IMR-90 (cell line): ENCODE measurements around the gene CD36. TPM values are rescaled to one million over a fixed set of nuclear protein-coding genes. Genes with fewer than 3 reads are reported as not detected.
A peak's percentile ranks its signal among the peaks of the same experiment; 100 is the strongest.

Experiments
- ATAC-seq: fragments of 200-7000 bp; cut with Tn5 transposase; 2 replicates; pipeline ENCODE4 v1.9.1; 2020; ENCODE audit warnings: low read depth, mild to moderate bottlenecking, moderate library complexity
- BruUV-seq: library from RNA; stranded (reverse); fragments of 400-500 nt; replicated peaks from 2 replicates; lab custom pipeline; 2021; lab: Mats Ljungman, UMichigan
- CTCF ChIA-PET: fragments of 300-600 bp; formaldehyde crosslinking; extraction: SDS; loops from one replicate; lab custom pipeline; 2021; ENCODE audit warnings: antibody characterized with exemption; lab: Yijun Ruan, JAX
- POLR2A ChIA-PET: fragments of 300-600 bp; sonication (Branson Sonifier 250); formaldehyde crosslinking; loops from one replicate; lab custom pipeline; 2022; ENCODE audit warnings: antibody characterized with exemption; ENCODE audit not compliant: unreplicated experiment; lab: Charles Lee
- DNase-seq: peaks from one replicate; pipeline ENCODE4 v3.0.0; 2013
- H2AFZ ChIP-seq: replicated peaks from 2 replicates; pipeline ENCODE3; 2013; ENCODE audit warnings: low read length, mild to moderate bottlenecking; ENCODE audit not compliant: poor library complexity
- H2AK5ac ChIP-seq: 2 replicates; pipeline ENCODE4 v1.6.1; 2013; ENCODE audit warnings: low read depth, low read length, inconsistent platforms
- H2AK9ac ChIP-seq: replicated peaks from 2 replicates; pipeline ENCODE3; 2013; ENCODE audit warnings: mild to moderate bottlenecking, low read depth, low read length, moderate library complexity; ENCODE audit not compliant: poor library complexity
- H2BK120ac ChIP-seq: 2 replicates; pipeline ENCODE4 v1.6.1; 2013; ENCODE audit warnings: low read depth, low read length, inconsistent platforms
- H2BK15ac ChIP-seq: 3 replicates; pipeline ENCODE4 v1.6.1; 2013; ENCODE audit warnings: low read depth, low read length, inconsistent platforms
- H2BK20ac ChIP-seq: 2 replicates; pipeline ENCODE4 v1.6.1; 2013; ENCODE audit warnings: low read depth, mild to moderate bottlenecking, inconsistent platforms, low read length, moderate library complexity
- H2BK5ac ChIP-seq: 2 replicates; pipeline ENCODE4 v1.6.1; 2013; ENCODE audit warnings: mild to moderate bottlenecking, low read depth, low read length, inconsistent platforms; ENCODE audit not compliant: poor library complexity, severe bottlenecking
- H3K14ac ChIP-seq: replicated peaks from 2 replicates; pipeline ENCODE4 v1.6.1; 2013; ENCODE audit warnings: low read depth, low read length, inconsistent platforms
- H3K18ac ChIP-seq: 2 replicates; pipeline ENCODE4 v1.6.1; 2013; ENCODE audit warnings: low read depth, low read length, control low read depth
- H3K23ac ChIP-seq: 2 replicates; pipeline ENCODE4 v1.6.1; 2013; ENCODE audit warnings: low read depth, low read length, inconsistent platforms
- H3K27ac ChIP-seq: 2 replicates; pipeline ENCODE4 v1.5.1; 2013; ENCODE audit warnings: mild to moderate bottlenecking, control low read depth, low read length; ENCODE audit not compliant: insufficient read depth
- H3K27me3 ChIP-seq: 2 replicates; pipeline ENCODE4 v1.6.1; 2013; ENCODE audit warnings: low read length; ENCODE audit not compliant: control insufficient read depth, insufficient read depth
- H3K36me3 ChIP-seq: 2 replicates; pipeline ENCODE4 v1.6.1; 2013; ENCODE audit warnings: low read length, mixed read lengths; ENCODE audit not compliant: control insufficient read depth, insufficient read depth
- H3K4ac ChIP-seq: 2 replicates; pipeline ENCODE4 v1.6.1; 2013; ENCODE audit warnings: low read depth, low read length, inconsistent platforms
- H3K4me1 ChIP-seq: 2 replicates; pipeline ENCODE4 v1.6.1; 2013; ENCODE audit warnings: low read length, mixed read lengths; ENCODE audit not compliant: control insufficient read depth, insufficient read depth
- H3K4me2 ChIP-seq: 2 replicates; pipeline ENCODE4 v1.6.1; 2013; ENCODE audit warnings: low read depth, mild to moderate bottlenecking, control low read depth, low read length, moderate library complexity
- H3K4me3 ChIP-seq: 2 replicates; pipeline ENCODE4 v1.5.1; 2013; ENCODE audit warnings: low read depth, mild to moderate bottlenecking, control low read depth, low read length, moderate library complexity; ENCODE audit not compliant: insufficient read depth
- H3K56ac ChIP-seq: 2 replicates; pipeline ENCODE4 v1.6.1; 2013; ENCODE audit warnings: low read length, inconsistent platforms; ENCODE audit not compliant: insufficient read depth; ENCODE audit errors: extremely low read depth
- H3K79me1 ChIP-seq, 2 experiments: 2 replicates each; pipeline ENCODE4 v1.6.1; 2013; ENCODE audit warnings: low read length in 2 of 2, inconsistent platforms in 1 of 2, low read depth in 1 of 2
- H3K9ac ChIP-seq: 2 replicates; pipeline ENCODE4 v1.6.1; 2013; ENCODE audit warnings: low read depth, low read length, control low read depth
- H3K9me1 ChIP-seq: 2 replicates; pipeline ENCODE4 v1.6.1; 2013; ENCODE audit warnings: low read length, inconsistent platforms; ENCODE audit not compliant: insufficient read depth
- H3K9me3 ChIP-seq: 2 replicates; pipeline ENCODE4 v1.6.1; 2013; ENCODE audit warnings: low read length; ENCODE audit not compliant: control insufficient read depth, insufficient read depth
- H4K20me1 ChIP-seq: 2 replicates; pipeline ENCODE4 v1.6.1; 2013; ENCODE audit warnings: low read length, inconsistent platforms; ENCODE audit not compliant: insufficient read depth
- H4K5ac ChIP-seq: 2 replicates; pipeline ENCODE4 v1.6.1; 2013; ENCODE audit warnings: mild to moderate bottlenecking, low read depth, low read length, control low read depth
- H4K8ac ChIP-seq, 2 experiments: 2 replicates each; pipeline ENCODE4 v1.6.1; 2013; ENCODE audit warnings: low read depth in 2 of 2, low read length in 2 of 2, control low read depth in 1 of 2, inconsistent platforms in 1 of 2
- H4K91ac ChIP-seq: 2 replicates; pipeline ENCODE4 v1.6.1; 2013; ENCODE audit warnings: low read depth, low read length, inconsistent platforms; ENCODE audit not compliant: insufficient read depth
- CEBPB ChIP-seq: IDR thresholded peaks from 2 replicates; pipeline ENCODE4 v1.6.1; 2012; ENCODE audit warnings: low read depth, low read length, improper control_type of control experiment
- FOS ChIP-seq: fragments of 150-350 bp; IDR thresholded peaks from 2 replicates; pipeline ENCODE4 v1.6.1; 2016; ENCODE audit warnings: low read depth, low read length
- MAFK ChIP-seq: IDR thresholded peaks from 2 replicates; pipeline ENCODE4 v1.6.1; 2012; ENCODE audit warnings: low read depth, low read length, improper control_type of control experiment
- MXI1 ChIP-seq: IDR thresholded peaks from 2 replicates; pipeline ENCODE4 v1.6.1; 2012; ENCODE audit warnings: low read depth, mild to moderate bottlenecking, low read length, moderate library complexity, borderline replicate concordance
- NFE2L2 ChIP-seq: fragments of 150-350 bp; IDR thresholded peaks from 2 replicates; pipeline ENCODE4 v1.6.1; 2016; ENCODE audit warnings: low read depth, mild to moderate bottlenecking, low read length
- POLR2A ChIP-seq: IDR thresholded peaks from 2 replicates; pipeline ENCODE4 v1.6.1; 2012; ENCODE audit warnings: mild to moderate bottlenecking, low read depth, low read length
- RFX5 ChIP-seq: IDR thresholded peaks from 2 replicates; pipeline ENCODE4 v1.8.0; 2012; ENCODE audit warnings: low read depth, mild to moderate bottlenecking, low read length, moderate library complexity
- SMC3 ChIP-seq: fragments of 150-350 bp; IDR thresholded peaks from 2 replicates; pipeline ENCODE4 v1.6.1; 2016; ENCODE audit warnings: low read depth, mild to moderate bottlenecking, antibody characterized with exemption, low read length, moderate library complexity
- USF2 ChIP-seq: fragments of 150-350 bp; IDR thresholded peaks from 2 replicates; pipeline ENCODE4 v1.6.1; 2017; ENCODE audit warnings: mild to moderate bottlenecking, antibody characterized with exemption, low read length, low read depth
- dilution Hi-C: fragments of 300-500 bp; cut with HindIII; formaldehyde crosslinking; loops from one replicate; pipeline ENCODE4 v1.14.3; 2018; ENCODE audit warnings: low sequenced_read_pairs; ENCODE audit not compliant: unreplicated experiment
- in situ Hi-C: fragments of 300-500 bp; cut with MboI; formaldehyde crosslinking; loops from 3 replicates; pipeline ENCODE4 v1.14.3; 2019; ENCODE audit warnings: low sequenced_read_pairs, inconsistent platforms, mixed read lengths
- intact Hi-C: fragments of 100-400 bp; cut with micrococcal nuclease; formaldehyde crosslinking; loops from 2 replicates; pipeline ENCODE4 v1.10.0; 2022
- polyA plus RNA-seq, 3 experiments: library from polyadenylated mRNA; depleted of rRNA; stranded (reverse); fragments of >200 nt; gene quantifications; 2 replicates each; pipeline ENCODE4 v1.2.3, GENCODE V29; 2012; ENCODE audit warnings: low replicate concordance in 1 of 3
- total RNA-seq: library from RNA; depleted of rRNA; stranded (reverse); fragments of >200 nt; gene quantifications from 2 replicates; pipeline ENCODE4 v1.2.3, GENCODE V29; 2012

The CD36 gene
- total and polyA plus RNA-seq, 2 of the 4 experiments (the other 2 are of a cell fraction), result 0.19 to 0.54 TPM

DNA sequence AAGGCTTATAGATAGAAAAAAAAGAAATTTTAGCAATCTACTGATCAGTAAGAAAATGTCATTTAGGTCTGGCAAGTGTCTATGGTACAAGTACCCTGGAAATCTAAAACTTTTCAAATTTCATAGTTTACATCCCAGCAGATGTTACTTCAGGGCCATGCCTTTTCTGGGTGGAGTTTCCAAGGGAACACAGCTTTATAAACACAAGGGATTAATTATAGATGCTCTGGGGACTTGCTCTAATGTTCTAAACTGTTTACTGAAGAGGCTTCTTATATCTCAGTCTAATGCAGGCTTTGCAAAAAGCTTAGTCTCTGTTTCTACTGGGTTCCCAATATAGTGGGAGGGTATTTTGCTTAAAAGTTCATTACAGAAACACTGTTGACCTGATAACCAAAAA, 3.1 kb downstream of the CD36 start:
- POLR2A ChIA-PET, result no interaction called here
- in situ Hi-C loops (no loop called here), dilution Hi-C loops (no loop called here), intact Hi-C loops (no loop called here)
- H2BK15ac ChIP-seq, result peak overlapping the region; percentile 20; the same call in 1 of the 3 replicates
- H3K14ac ChIP-seq, result peak overlapping the region; percentile 52; the same call in 1 of the 2 replicates
- H3K9ac ChIP-seq, result no peak overlapping the region
- peak overlapping the region; percentile 82 for H2BK20ac ChIP-seq
- H3K27ac ChIP-seq, result no peak overlapping the region
- peak overlapping the region; percentile 59; the same call in 1 of the 2 replicates for H3K18ac ChIP-seq
- no TSS peak for BruUV-seq
- H4K20me1 ChIP-seq, result no peaks in the 10 kb centered on the region
- H2AFZ ChIP-seq, result no peak overlapping the region
- CTCF ChIA-PET, result interaction anchor here (1.3 kb wide), 1 partner anchor 213 kb away, joined by 5 read pairs; no protein-coding TSS in a partner anchor
- no peak overlapping the region for H3K23ac ChIP-seq
- H2BK5ac ChIP-seq, result peak overlapping the region; percentile 73
- no peaks in the 10 kb centered on the region for H3K9me3 ChIP-seq
- no peaks in the 10 kb centered on the region for H3K27me3 ChIP-seq
- no peak overlapping the region for H3K56ac ChIP-seq
- H3K9me1 ChIP-seq, result no peaks in the 10 kb centered on the region
- no peak overlapping the region for H2AK9ac ChIP-seq
- peaks cover 2% of the 10 kb centered on the region; the same call in 1 of the 2 replicates for H3K4me1 ChIP-seq
- DNase-seq (peak; percentile 28), ATAC-seq (peak; percentile 30)
- no peak overlapping the region; the same call in 1 of the 2 replicates for H3K4me2 ChIP-seq
- no peak overlapping the region for H2AK5ac ChIP-seq
- H3K36me3 ChIP-seq, result no peaks in the 10 kb centered on the region
- peak overlapping the region; percentile 34; the same call in 1 of the 2 replicates for H2BK120ac ChIP-seq
- H4K5ac ChIP-seq, result no peak overlapping the region; the same call in 1 of the 2 replicates
- no peak overlapping the region for H4K91ac ChIP-seq
- TF ChIP-seq RFX5 (no peak), USF2 (no peak), POLR2A (no peak), SMC3 (no peak), MAFK (no peak), CEBPB (no peak), FOS (no peak), NFE2L2 (no peak), MXI1 (no peak)
- no peaks in the 10 kb centered on the region for H3K79me1 ChIP-seq
- H3K4me3 ChIP-seq, result no peak overlapping the region
- H3K4ac ChIP-seq, result peak overlapping the region; percentile 64; the same call in 1 of the 2 replicates
- peak overlapping the region in 1 of 2 experiments; percentile 24; a peak in 1 of 4 replicates for H4K8ac ChIP-seq
